Cerebellar nuclear complex (tissue), 1 donor: Measurements from ENCODE around the gene ELAVL3.
"Not testable (repeated sequence)": the region's sequence is repeated elsewhere in the genome, so short reads cannot be mapped to it uniquely, and the experiment has no call there.

ENCODE experiments used
- DNase-seq, 2 experiments: peaks; one replicate each; lab custom pipeline; 2025; lab: John Stamatoyannopoulos, UW

The ELAVL3 gene

DNA sequence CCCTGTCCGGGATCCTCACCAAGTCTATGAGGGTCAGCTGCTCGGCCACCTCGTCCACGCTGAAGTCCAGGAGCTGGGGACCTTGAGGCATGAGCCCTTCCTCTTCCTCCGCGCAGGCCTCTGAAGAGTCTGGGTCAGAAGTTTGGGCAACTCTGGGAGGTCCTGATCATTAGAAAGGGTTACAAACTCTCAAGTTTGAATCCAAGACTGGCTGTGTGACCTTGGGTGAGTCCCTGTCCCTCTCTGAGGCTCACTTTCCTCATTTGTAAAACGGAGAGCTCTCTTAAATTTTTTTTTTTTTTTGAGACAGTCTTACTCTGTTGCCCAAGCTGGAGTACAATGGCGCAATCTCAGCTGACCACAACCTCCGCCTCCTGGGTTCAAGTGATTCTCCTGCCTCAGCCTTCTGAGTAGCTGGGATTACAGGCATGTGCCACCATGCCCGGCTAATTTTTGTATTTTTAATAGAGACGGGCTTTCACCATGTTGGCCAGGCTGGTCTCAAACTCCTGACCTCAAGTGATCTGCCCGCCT, 74.1 kb downstream of the ELAVL3 start:
- not testable (repeated sequence) for DNase-seq

DNA sequence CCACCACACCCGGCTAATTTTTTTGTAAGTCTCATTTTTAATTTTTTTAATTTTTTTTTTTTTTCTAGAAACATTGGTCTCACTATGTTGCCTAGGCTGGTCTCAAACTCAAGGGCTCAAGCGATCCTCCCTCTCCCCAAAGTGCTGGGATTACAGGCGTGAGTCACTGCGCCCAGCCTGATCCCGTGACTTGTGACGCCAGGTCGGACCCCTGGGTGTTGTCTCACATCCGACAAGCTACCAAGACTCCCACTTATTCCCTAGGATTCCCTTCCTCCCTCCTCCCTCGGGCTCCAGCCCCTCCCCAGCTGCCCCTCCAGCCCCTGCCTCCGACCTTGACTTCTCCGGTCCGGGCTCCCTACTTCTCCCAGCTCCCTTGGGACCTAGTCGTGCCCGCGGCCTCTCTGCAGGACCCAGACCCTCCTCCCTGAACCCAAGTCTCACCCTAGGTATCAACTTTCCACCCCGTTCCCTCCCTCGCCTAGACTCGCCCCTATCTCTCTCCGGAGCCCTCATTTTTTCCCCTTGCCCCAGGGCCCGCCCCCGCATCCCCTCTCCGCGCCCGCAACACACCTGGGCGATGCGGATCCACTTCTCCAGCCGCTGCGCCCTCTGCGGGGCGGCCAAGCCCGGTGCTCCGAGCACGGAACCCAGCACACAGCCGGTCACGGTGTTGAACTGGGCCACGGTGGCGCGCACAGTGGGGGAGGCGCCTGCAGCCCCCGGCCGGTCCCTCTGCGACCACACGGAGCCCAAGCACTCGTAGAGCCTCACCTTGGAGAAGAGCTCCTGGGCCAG, 74.8 kb downstream of the ELAVL3 start:
- DNase-seq: no peak

DNA sequence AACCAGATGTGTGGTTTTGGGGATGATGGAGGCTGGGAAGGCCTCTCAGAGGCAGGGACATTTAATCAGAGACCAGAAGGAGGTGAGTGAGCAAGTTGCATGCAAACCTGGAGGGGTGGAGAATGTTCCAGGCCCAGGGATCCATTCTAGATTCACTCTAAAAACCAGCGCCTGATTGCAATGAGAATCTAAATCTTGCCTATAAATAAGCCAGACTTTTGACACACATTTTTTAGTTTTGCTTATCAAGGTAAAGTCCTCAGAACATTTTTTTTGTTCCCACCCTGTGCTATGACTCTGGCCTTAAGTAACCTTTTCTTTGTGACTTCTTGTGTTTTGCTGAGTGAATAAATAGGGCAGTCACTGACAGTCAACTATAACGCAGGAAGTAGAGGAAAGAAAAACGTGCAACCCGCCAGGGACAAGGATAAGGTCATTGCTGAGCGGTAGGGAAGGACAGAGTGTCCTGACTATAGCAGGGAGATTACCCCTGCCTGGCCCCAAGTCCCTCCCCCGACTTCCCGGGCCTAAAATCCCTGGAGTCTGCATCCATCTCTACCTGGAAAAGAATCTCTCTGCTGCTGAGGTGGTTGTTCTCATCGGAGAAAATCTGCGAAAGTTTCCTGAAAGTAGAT, 76.1 kb downstream of the ELAVL3 start:
- DNase-seq: no peak

DNA sequence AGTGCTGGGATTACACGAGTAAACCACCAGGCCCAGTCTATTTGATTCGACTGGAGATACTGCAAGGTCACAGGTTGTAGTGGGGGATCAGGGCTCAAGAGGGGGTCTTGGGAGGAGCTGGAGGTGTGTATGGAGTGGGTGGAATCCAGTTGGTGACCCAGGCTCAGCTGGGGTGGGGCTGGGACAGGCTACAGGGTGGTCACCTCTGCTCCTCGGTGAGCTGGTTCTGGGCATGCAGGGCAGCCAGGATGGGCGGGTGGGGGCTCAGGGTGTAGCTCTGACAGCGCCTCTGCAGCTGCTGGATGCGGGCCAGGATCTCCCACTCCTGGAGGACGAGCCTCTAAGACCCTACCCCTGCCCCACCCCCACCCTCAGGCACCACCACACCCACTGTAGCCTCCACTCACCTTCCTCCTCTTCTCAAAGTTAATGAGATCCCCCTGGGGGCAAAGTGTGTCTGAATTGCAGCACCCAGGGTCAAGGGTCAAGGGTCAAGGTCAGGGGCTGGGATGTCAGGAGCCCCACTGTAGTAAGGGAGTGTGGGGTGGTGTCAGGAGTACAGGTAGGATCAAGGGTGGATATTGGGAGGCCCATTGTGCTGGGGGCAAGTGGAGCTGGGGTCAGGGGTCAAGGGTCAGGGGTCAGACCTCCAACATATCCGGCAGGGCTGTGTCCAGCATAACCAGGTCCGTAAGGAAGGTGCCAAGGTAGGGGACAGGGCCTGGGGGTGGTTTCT, 78.9 kb downstream of the ELAVL3 start:
- no peak for DNase-seq
